Osteoblast (primary cell): ENCODE results near the gene KCNQ1. TPM values are rescaled to one million over a fixed set of nuclear protein-coding genes. Genes with fewer than 3 reads are reported as not detected.
A peak's percentile ranks its signal among the peaks of the same experiment; 100 is the strongest.

Experiments used
- DNase-seq: peaks from one replicate; pipeline ENCODE4 v3.0.0; 2011; ENCODE audit warnings: low spot score, mixed read lengths; ENCODE audit not compliant: insufficient read length; ENCODE audit errors: missing footprints
- H2AFZ ChIP-seq: 2 replicates; pipeline ENCODE4 v1.6.0; 2011; ENCODE audit warnings: mild to moderate bottlenecking, low read length
- H3K27ac ChIP-seq: 2 replicates; pipeline ENCODE4 v1.5.1; 2011; ENCODE audit warnings: mild to moderate bottlenecking, low read depth, low read length, moderate library complexity
- H3K27me3 ChIP-seq: 2 replicates; pipeline ENCODE4 v1.6.0; 2012; ENCODE audit warnings: mild to moderate bottlenecking, control low read depth, inconsistent platforms, low read length, moderate library complexity; ENCODE audit not compliant: insufficient read depth
- H3K36me3 ChIP-seq: 2 replicates; pipeline ENCODE4 v1.5.1; 2011; ENCODE audit warnings: mild to moderate bottlenecking, low read length, control low read depth, moderate library complexity; ENCODE audit not compliant: insufficient read depth
- H3K4me1 ChIP-seq: 2 replicates; pipeline ENCODE4 v1.5.1; 2011; ENCODE audit warnings: mild to moderate bottlenecking, low read length, control low read depth, moderate library complexity; ENCODE audit not compliant: insufficient read depth
- H3K4me2 ChIP-seq: 2 replicates; pipeline ENCODE4 v1.6.0; 2011; ENCODE audit warnings: mild to moderate bottlenecking, low read length; ENCODE audit not compliant: insufficient read depth
- H3K4me3 ChIP-seq: fragments of 200-600 bp; sonication (generic); 3 replicates; pipeline ENCODE4 v1.5.1; 2012; ENCODE audit warnings: mild to moderate bottlenecking, low read length, inconsistent platforms; ENCODE audit not compliant: insufficient read depth
- H3K79me2 ChIP-seq: 2 replicates; pipeline ENCODE4 v1.6.0; 2012; ENCODE audit warnings: mild to moderate bottlenecking, low read length, control low read depth, inconsistent platforms; ENCODE audit not compliant: insufficient read depth
- H3K9me3 ChIP-seq: 2 replicates; pipeline ENCODE4 v1.5.1; 2011; ENCODE audit warnings: low read depth, low read length, control low read depth
- H4K20me1 ChIP-seq: 2 replicates; pipeline ENCODE4 v1.6.0; 2012; ENCODE audit warnings: mild to moderate bottlenecking, low read length, control low read depth; ENCODE audit not compliant: insufficient read depth
- CTCF ChIP-seq: IDR thresholded peaks from 2 replicates; pipeline ENCODE4 v1.5.1; 2011; ENCODE audit warnings: mild to moderate bottlenecking, low read depth, low read length, moderate library complexity; ENCODE audit errors: extremely low read depth
- total RNA-seq: library from RNA; depleted of rRNA; stranded (reverse); fragments of >200 nt; gene quantifications from 2 replicates; pipeline ENCODE4 v1.2.3, GENCODE V29; 2012

Gene KCNQ1
- total RNA-seq, 1 donor = not detected

DNA sequence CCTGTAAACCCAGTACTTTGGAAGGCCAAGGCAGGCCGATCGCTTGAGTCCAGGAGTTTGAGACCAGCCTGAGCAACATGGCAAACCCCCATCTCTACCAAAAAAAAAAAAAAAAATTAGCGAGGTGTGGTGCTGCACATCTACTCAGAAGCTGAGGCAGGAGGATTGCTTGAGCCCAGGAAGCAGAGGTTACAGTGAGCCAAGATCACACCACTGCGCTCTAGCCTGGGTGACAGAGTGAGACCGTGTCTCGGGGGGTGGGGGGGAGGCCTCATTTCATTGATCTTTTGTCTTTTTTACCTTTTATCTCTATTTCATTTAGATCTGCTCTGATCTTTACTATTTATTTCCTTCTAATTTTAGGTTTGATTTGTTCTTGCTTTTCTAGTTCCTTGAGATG is 203.1 kb downstream of the KCNQ1 start:
- Histone ChIP-seq H3K79me2 (no peaks in the 10 kb centered on the region), H3K4me1 (no peaks in the 10 kb centered on the region), H3K9me3 (peaks cover 44% of the 10 kb centered on the region), H3K27ac (no peak overlapping the region), H4K20me1 (no peaks in the 10 kb centered on the region), H3K4me3 (no peak overlapping the region), H3K36me3 (no peaks in the 10 kb centered on the region), H3K27me3 (no peaks in the 10 kb centered on the region), H2AFZ (no peak overlapping the region), H3K4me2 (no peak overlapping the region)
- no peak for TF ChIP-seq CTCF
- no peak for DNase-seq

DNA sequence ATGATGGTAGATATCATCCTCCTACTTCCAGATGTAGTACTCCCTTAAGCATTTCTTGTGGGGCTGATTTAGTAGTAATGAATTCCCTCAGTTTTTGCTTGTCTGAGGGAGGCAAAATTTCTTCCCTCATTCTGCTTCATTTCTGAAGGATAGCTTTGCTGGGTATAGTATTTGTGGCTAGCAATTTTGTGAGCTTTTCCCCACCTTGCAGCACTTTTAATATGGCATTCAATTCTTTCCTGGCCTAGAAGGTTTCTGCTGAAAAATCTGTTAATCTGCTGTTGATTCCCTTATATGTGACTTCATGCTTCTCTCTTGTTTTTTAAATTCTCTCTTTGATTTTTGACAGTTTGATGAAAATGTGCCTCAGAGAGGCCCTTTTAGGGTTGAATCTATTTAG is 204.6 kb downstream of the KCNQ1 start:
- no peak for TF ChIP-seq CTCF
- H3K9me3 ChIP-seq = peaks cover 38% of the 10 kb centered on the region

DNA sequence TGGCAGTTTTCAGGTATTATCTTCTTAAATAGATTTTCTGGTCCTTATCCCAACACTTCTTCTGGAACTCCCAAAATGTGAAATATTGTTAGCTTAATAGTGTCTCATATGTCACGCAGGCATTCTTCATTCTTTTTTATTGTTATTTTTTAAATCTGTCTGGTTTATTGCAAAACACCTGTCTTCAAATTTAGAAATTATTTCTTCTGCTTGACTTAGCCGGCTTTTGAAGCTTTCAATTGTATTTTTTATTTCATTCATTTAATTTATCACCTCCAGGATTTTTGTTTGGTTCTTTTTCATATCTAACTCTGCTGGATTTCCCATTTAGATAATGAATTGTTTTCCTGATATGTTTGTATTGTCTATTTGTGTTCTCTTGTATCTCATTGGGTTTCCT is 205.0 kb downstream of the KCNQ1 start:
- Histone ChIP-seq H3K27me3 (no peaks in the 10 kb centered on the region), H3K4me2 (no peak overlapping the region), H3K4me3 (no peak overlapping the region), H3K9me3 (peaks cover 34% of the 10 kb centered on the region), H3K27ac (no peak overlapping the region), H3K36me3 (no peaks in the 10 kb centered on the region), H4K20me1 (no peaks in the 10 kb centered on the region), H2AFZ (no peak overlapping the region), H3K79me2 (no peaks in the 10 kb centered on the region), H3K4me1 (no peaks in the 10 kb centered on the region)
- no peak for TF ChIP-seq CTCF
- no peak for DNase-seq

More for the DNA sequence above, 204.6 kb downstream of the KCNQ1 start:
- Histone ChIP-seq H3K4me2 (no peak overlapping the region), H2AFZ (no peak overlapping the region), H3K4me1 (no peaks in the 10 kb centered on the region), H4K20me1 (no peaks in the 10 kb centered on the region), H3K27me3 (no peaks in the 10 kb centered on the region), H3K4me3 (no peak overlapping the region), H3K27ac (no peak overlapping the region), H3K79me2 (no peaks in the 10 kb centered on the region), H3K36me3 (no peaks in the 10 kb centered on the region)
- DNase-seq = no peak

- Histone ChIP-seq H3K79me2 (no peaks in the 10 kb centered on the region), H4K20me1 (no peaks in the 10 kb centered on the region), H3K27ac (no peak overlapping the region), H3K9me3 (peaks cover 28% of the 10 kb centered on the region), H3K4me2 (no peak overlapping the region), H2AFZ (no peak overlapping the region), H3K27me3 (no peaks in the 10 kb centered on the region), H3K4me3 (no peak overlapping the region), H3K36me3 (no peaks in the 10 kb centered on the region), H3K4me1 (no peaks in the 10 kb centered on the region)
- no peak for TF ChIP-seq CTCF
- peak; percentile 15 for DNase-seq
These were observed 205.6 kb downstream of the KCNQ1 start for GRCh38 chr11:2650343-2650867.
